Kidney epithelial cell (primary cell): Measurements from ENCODE around the gene LGALS12. TPM values are rescaled to one million over a fixed set of nuclear protein-coding genes. Genes with fewer than 3 reads are reported as not detected.

Source experiments
- DNase-seq: peaks from one replicate; pipeline ENCODE4 v3.0.0-alpha.2; 2010; ENCODE audit warnings: low read depth
- H3K27me3 ChIP-seq: 2 replicates; pipeline ENCODE4 v1.6.0; 2011; ENCODE audit warnings: low read length; ENCODE audit not compliant: control insufficient read depth, insufficient read depth
- H3K36me3 ChIP-seq: 2 replicates; pipeline ENCODE4 v1.5.1; 2011; ENCODE audit warnings: low read length; ENCODE audit not compliant: control insufficient read depth, insufficient read depth
- H3K4me3 ChIP-seq: 2 replicates; pipeline ENCODE4 v1.5.1; 2011; ENCODE audit warnings: low read depth, mild to moderate bottlenecking, control low read depth, low read length
- total RNA-seq: library from RNA; depleted of rRNA; stranded (reverse); fragments of >200 nt; gene quantifications from 2 replicates; pipeline ENCODE4 v1.2.3, GENCODE V29; 2015
- TF ChIP-seq, protein P1 (sequence below): IDR thresholded peaks from 2 replicates; pipeline ENCODE4 v1.5.1; 2011; ENCODE audit warnings: mild to moderate bottlenecking, moderate library complexity, low read length, control low read depth, inconsistent platforms; ENCODE audit not compliant: insufficient read depth, poor library complexity, severe bottlenecking

Gene LGALS12
- total RNA-seq, 1 donor from 2014 or later, result not detected

DNA sequence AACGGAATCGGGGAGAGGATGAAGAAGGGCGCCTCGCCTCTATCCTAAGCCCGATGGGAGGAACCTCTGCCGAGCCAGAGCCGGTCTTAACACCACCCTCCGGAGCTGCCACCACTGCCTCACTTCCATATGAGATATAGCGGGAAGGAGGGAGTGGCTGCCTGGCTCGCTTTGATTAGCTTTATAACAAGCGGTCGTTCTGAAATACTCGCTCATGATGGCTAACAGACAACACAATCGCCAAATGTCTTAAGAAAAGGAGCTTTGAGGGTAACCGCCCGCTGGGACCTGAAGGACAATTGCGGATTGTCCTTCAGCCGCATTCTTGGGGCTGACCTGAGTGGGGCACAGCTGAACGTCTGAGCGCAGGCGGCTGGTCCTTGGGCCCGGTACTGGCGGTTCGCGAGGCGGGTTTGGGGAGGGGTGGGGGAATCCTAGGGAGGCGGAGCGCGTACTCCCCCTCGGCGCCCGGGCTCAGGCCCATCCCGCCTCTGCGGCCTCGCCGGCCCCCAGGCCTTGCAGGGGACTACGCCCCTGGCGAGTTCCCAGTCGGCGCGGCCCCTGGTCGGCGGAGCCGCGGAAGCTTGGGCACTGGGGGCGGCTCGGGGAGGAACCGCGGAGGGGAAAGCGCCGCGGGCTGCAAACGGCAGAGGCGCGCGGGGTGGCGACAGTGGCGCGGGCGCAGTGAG is 15.2 kb upstream of the LGALS12 start, which contains the start of gene PLAAT5:
Gene PLAAT5 (minus strand): TSS at position 617 of the 689 bp plus-strand sequence. CDS start 133 bp downstream, at position 484.
- no peak for DNase-seq
- Histone ChIP-seq H3K36me3 (no peaks in the 10 kb centered on the region), H3K4me3 (peak within 1 kb of the TSS; percentile 21), H3K27me3 (no peaks in the 10 kb centered on the region)
- TF ChIP-seq, protein P1, sequence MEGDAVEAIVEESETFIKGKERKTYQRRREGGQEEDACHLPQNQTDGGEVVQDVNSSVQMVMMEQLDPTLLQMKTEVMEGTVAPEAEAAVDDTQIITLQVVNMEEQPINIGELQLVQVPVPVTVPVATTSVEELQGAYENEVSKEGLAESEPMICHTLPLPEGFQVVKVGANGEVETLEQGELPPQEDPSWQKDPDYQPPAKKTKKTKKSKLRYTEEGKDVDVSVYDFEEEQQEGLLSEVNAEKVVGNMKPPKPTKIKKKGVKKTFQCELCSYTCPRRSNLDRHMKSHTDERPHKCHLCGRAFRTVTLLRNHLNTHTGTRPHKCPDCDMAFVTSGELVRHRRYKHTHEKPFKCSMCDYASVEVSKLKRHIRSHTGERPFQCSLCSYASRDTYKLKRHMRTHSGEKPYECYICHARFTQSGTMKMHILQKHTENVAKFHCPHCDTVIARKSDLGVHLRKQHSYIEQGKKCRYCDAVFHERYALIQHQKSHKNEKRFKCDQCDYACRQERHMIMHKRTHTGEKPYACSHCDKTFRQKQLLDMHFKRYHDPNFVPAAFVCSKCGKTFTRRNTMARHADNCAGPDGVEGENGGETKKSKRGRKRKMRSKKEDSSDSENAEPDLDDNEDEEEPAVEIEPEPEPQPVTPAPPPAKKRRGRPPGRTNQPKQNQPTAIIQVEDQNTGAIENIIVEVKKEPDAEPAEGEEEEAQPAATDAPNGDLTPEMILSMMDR, result no peak

DNA sequence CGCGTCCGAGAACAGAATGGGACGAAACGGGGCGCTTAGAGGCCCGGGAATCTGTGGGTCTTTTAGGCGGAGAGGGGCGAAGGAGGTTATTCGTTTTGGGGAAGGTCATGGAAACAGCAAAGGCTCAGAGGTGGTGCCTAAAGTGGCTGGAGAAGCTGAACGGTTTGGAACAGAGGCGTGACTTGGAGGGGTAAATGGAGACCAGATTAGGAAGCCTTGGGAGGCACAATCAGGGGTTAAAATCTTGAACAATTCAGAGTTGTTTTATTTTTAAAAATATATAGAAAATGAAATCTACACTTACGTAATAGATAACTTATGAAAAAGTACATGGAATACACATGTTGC is 14.7 kb upstream of the LGALS12 start:
- Histone ChIP-seq H3K4me3 (peak overlapping the region; percentile 21), H3K27me3 (no peaks in the 10 kb centered on the region), H3K36me3 (no peaks in the 10 kb centered on the region)
- no peak for DNase-seq
- TF ChIP-seq, protein P1, result no peak

DNA sequence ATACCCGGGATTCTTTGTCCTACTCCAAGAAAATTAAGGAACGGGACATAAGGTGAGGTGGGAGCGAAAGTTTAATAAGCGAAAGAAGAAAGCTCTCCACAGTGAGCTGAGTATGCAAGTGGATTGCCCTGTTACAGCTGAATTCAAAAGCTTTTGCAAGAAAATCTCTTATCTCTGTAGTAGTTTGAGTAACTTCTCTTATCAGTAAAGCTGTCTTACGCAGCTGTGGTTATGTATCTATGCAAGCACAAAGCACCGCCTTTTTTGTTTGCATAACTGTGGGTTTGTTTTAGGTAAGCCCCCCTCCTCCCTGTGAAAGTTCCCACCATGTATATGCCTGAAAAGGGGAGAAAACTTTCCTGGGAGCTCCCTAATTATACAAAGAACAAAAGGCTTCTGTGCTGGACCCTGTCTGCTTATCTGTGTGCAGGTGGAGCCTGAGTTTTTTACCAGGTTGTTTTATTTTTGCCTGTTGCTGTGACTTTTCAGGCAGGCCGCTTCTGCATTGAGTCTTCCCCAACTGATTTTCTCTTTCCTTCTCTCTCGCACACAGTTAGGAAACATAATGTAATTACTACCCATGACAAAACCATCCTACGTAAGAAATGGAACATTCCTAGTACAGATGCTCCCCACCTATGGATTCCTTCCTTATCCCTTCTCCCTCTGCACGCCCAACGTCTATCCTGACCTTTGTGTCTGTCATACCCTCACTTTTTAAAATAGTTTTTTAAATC is 14.1 kb upstream of the LGALS12 start:
- TF ChIP-seq, protein P1, result no peak
- no peak overlapping the region for H3K4me3 ChIP-seq
- no peak for DNase-seq

DNA sequence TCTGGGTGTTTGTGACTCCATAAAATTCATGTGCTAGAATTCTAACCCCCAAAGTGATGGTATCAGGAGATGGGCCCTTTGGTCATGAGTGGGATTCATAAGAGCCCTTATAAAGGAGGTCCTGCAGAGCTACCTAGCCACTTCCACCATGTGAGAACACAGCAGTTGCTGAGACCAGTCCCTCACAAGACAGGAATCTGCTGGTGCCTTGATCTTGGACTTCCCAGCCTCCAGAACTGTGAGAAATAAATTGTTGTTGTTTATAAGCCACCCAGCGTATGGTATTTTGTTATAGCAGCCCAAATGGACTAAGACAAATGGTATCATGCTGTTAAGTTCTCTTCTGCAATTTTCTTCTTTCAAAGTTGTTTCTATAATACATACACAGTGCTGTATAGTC is 13.4 kb upstream of the LGALS12 start:
- H3K4me3 ChIP-seq, result no peak overlapping the region
- TF ChIP-seq, protein P1, result no peak
- no peak for DNase-seq
- no peaks in the 10 kb centered on the region for H3K27me3 ChIP-seq
- no peaks in the 10 kb centered on the region for H3K36me3 ChIP-seq

More for the DNA sequence above, 14.1 kb upstream of the LGALS12 start:
- H3K36me3 ChIP-seq, result no peaks in the 10 kb centered on the region
- no peaks in the 10 kb centered on the region for H3K27me3 ChIP-seq

DNA sequence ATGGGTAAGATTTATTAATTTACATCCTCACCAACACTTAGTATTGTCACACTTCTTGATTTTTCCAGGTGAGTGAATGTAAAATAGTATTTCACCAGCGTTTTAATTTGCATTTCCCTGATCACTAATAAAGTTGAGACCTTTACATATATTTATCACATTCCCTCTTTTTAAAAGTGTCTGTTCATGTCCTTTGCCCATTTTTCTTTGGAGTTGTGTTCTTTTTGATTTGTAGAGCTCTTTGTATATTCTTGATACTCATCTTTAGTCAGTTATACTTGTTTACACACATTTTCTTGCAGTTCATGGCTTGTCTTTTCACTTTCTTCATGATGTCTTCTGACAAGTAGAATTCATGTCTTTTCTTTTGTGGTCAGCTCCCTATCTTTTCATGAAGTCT is 12.8 kb upstream of the LGALS12 start:
- Histone ChIP-seq H3K36me3 (no peaks in the 10 kb centered on the region), H3K27me3 (no peaks in the 10 kb centered on the region), H3K4me3 (no peak overlapping the region)
- DNase-seq, result no peak
- TF ChIP-seq, protein P1, result no peak
